KMS-11 (cell line): ENCODE measurements around the gene CRABP1.

ENCODE experiments used
- H2AFZ ChIP-seq: fragments of 200-600 bp; sonication (generic); 2 replicates; pipeline ENCODE4 v1.6.1; 2016; ENCODE audit warnings: antibody characterized with exemption, mixed run types, low read depth
- H3K27ac ChIP-seq: fragments of 200-600 bp; sonication (generic); 2 replicates; pipeline ENCODE4 v1.6.1; 2016; ENCODE audit warnings: mild to moderate bottlenecking, mixed run types
- H3K27me3 ChIP-seq: fragments of 200-600 bp; sonication (generic); 2 replicates; pipeline ENCODE4 v1.6.1; 2017; ENCODE audit warnings: mild to moderate bottlenecking, low read depth, mixed run types, moderate library complexity; ENCODE audit not compliant: insufficient read depth
- H3K36me3 ChIP-seq: fragments of 200-600 bp; sonication (generic); 2 replicates; pipeline ENCODE4 v1.6.1; 2017; ENCODE audit warnings: mild to moderate bottlenecking, mixed run types; ENCODE audit not compliant: insufficient read depth
- H3K4me1 ChIP-seq: fragments of 200-600 bp; sonication (generic); 2 replicates; pipeline ENCODE4 v1.6.1; 2016; ENCODE audit warnings: mild to moderate bottlenecking, low read depth, mixed run types; ENCODE audit not compliant: poor library complexity, severe bottlenecking
- H3K4me2 ChIP-seq: fragments of 200-600 bp; sonication (generic); 2 replicates; pipeline ENCODE4 v1.7.0; 2016; ENCODE audit warnings: mild to moderate bottlenecking, mixed run types
- H3K4me3 ChIP-seq: fragments of 200-600 bp; sonication (generic); IDR thresholded peaks from 2 replicates; pipeline ENCODE4 v1.6.1; 2017; ENCODE audit warnings: low read depth, low read length, mixed read lengths; ENCODE audit not compliant: insufficient read depth
- H3K79me2 ChIP-seq: fragments of 200-600 bp; sonication (generic); 2 replicates; pipeline ENCODE4 v1.6.1; 2016; ENCODE audit warnings: low read depth, mixed run types; ENCODE audit not compliant: insufficient read depth
- H3K9ac ChIP-seq: fragments of 200-600 bp; sonication (generic); 2 replicates; pipeline ENCODE4 v1.6.1; 2016; ENCODE audit warnings: mild to moderate bottlenecking, mixed run types
- H4K20me1 ChIP-seq: fragments of 200-600 bp; sonication (generic); 2 replicates; pipeline ENCODE4 v1.6.1; 2016; ENCODE audit warnings: mild to moderate bottlenecking, mixed run types; ENCODE audit not compliant: insufficient read depth
- CTCF ChIP-seq: fragments of 200-600 bp; sonication (generic); conservative IDR thresholded peaks from 2 replicates; pipeline ENCODE4 v1.6.1; 2017; ENCODE audit warnings: low read depth, mild to moderate bottlenecking, antibody characterized with exemption, low read length, moderate library complexity, mixed read lengths

The CRABP1 gene

GRCh38 chr15:78343276-78344060, 3.3 kb downstream of the CRABP1 start:
- Histone ChIP-seq H3K4me3 (no peak overlapping the region), H3K79me2 (no peaks in the 10 kb centered on the region), H3K27ac (no peak overlapping the region), H4K20me1 (no peaks in the 10 kb centered on the region), H3K4me1 (no peaks in the 10 kb centered on the region), H3K36me3 (no peaks in the 10 kb centered on the region), H3K27me3 (no peaks in the 10 kb centered on the region), H3K9ac (no peak overlapping the region), H2AFZ (no peak overlapping the region), H3K4me2 (no peak overlapping the region)
- no peak for TF ChIP-seq CTCF

GRCh38 chr15:78345396-78346125, 5.4 kb downstream of the CRABP1 start:
- Histone ChIP-seq H2AFZ (no peak overlapping the region), H4K20me1 (no peaks in the 10 kb centered on the region), H3K27ac (no peak overlapping the region), H3K9ac (no peak overlapping the region), H3K4me2 (no peak overlapping the region), H3K79me2 (no peaks in the 10 kb centered on the region), H3K4me1 (no peaks in the 10 kb centered on the region), H3K27me3 (no peaks in the 10 kb centered on the region), H3K4me3 (no peak overlapping the region), H3K36me3 (no peaks in the 10 kb centered on the region)
- TF ChIP-seq CTCF, result no peak

- no peak overlapping the region for H3K9ac ChIP-seq
- H3K4me3 ChIP-seq, result no peak overlapping the region
- H2AFZ ChIP-seq, result no peak overlapping the region
- no peak overlapping the region for H3K4me2 ChIP-seq
- H3K79me2 ChIP-seq, result no peaks in the 10 kb centered on the region
- no peaks in the 10 kb centered on the region for H3K36me3 ChIP-seq
- no peaks in the 10 kb centered on the region for H3K4me1 ChIP-seq
- H3K27ac ChIP-seq, result no peak overlapping the region
- no peaks in the 10 kb centered on the region for H3K27me3 ChIP-seq
- H4K20me1 ChIP-seq, result no peaks in the 10 kb centered on the region
- TF ChIP-seq CTCF, result no peak
Observed at GRCh38 chr15:78347586-78348543, 7.7 kb downstream of the CRABP1 start.

- H3K4me1 ChIP-seq, result no peaks in the 10 kb centered on the region
- H3K27ac ChIP-seq, result no peak overlapping the region
- no peak overlapping the region for H3K4me3 ChIP-seq
- no peaks in the 10 kb centered on the region for H4K20me1 ChIP-seq
- H3K4me2 ChIP-seq, result no peak overlapping the region
- H3K9ac ChIP-seq, result no peak overlapping the region
- H3K79me2 ChIP-seq, result no peaks in the 10 kb centered on the region
- TF ChIP-seq CTCF, result no peak
- no peaks in the 10 kb centered on the region for H3K36me3 ChIP-seq
- H2AFZ ChIP-seq, result no peak overlapping the region
- H3K27me3 ChIP-seq, result no peaks in the 10 kb centered on the region
Observed at GRCh38 chr15:78350058-78350457, 9.9 kb downstream of the CRABP1 start.
